ENCODE results near the gene FAM20A. TPM values are rescaled to one million over a fixed set of nuclear protein-coding genes. Genes with fewer than 3 reads are reported as not detected.

Gene FAM20A
- total RNA-seq, 1 donor from 2014 or later: not detected

DNA sequence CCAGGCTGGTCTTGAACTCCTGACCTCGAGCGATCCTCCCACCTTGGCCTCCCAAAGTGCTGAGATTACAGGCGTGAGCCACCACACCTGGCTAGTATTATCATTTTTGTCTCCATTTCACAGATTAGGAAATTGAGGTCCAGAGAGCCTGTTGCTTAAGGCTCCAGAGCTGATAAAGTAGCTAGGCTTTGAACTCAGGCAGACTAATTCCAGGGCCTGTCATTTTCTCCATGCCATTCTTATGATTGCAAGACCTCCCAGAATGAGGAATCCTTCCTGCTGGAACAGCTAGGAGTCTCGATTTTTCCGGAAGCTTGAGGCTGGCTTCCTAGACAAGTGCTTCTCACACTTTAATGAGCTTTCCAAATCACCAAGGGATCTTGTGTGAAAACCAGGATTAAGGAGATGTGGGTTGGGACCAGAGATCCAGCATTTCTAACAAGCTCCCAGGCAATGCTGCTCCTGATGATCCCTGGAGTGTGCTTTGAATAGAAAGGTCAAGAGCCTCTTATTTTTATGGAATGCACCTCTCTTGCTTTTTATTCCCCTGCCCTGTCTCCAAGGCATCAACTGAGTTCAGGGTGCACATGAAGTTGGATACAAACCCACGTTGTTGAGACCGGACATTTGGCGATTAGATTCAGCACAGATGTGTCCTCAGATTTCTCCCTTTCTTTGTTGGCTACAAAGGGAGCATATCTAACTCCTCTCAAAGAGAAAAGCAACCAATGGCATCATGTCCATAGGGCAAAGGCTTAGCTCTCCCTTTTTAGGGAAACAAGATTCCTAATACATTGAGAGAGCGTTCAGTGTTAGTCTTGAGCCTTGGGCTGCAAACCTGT lies 40.3 kb upstream of the FAM20A start:
- intact Hi-C loops (cut with micrococcal nuclease): no loop called here
- no peak for ATAC-seq (ENCODE audit: low read depth)
- Mint-ChIP-seq H3K9me3 (peaks cover 4% of the 10 kb centered on the region), H3K4me1 (no peaks in the 10 kb centered on the region), H3K27me3 (peaks cover 35% of the 10 kb centered on the region), H3K36me3 (ENCODE audit: low read depth) (no peaks in the 10 kb centered on the region), H3K27ac (no peak overlapping the region), H3K4me3 (no peak overlapping the region)
- CTCF ChIA-PET: no interaction called here
- DNase-seq: no peak
- TF ChIP-seq, protein P1, sequence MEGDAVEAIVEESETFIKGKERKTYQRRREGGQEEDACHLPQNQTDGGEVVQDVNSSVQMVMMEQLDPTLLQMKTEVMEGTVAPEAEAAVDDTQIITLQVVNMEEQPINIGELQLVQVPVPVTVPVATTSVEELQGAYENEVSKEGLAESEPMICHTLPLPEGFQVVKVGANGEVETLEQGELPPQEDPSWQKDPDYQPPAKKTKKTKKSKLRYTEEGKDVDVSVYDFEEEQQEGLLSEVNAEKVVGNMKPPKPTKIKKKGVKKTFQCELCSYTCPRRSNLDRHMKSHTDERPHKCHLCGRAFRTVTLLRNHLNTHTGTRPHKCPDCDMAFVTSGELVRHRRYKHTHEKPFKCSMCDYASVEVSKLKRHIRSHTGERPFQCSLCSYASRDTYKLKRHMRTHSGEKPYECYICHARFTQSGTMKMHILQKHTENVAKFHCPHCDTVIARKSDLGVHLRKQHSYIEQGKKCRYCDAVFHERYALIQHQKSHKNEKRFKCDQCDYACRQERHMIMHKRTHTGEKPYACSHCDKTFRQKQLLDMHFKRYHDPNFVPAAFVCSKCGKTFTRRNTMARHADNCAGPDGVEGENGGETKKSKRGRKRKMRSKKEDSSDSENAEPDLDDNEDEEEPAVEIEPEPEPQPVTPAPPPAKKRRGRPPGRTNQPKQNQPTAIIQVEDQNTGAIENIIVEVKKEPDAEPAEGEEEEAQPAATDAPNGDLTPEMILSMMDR (IDR thresholded peaks at IDR 0.05): no peak
- POLR2A ChIA-PET: no interaction called here

DNA sequence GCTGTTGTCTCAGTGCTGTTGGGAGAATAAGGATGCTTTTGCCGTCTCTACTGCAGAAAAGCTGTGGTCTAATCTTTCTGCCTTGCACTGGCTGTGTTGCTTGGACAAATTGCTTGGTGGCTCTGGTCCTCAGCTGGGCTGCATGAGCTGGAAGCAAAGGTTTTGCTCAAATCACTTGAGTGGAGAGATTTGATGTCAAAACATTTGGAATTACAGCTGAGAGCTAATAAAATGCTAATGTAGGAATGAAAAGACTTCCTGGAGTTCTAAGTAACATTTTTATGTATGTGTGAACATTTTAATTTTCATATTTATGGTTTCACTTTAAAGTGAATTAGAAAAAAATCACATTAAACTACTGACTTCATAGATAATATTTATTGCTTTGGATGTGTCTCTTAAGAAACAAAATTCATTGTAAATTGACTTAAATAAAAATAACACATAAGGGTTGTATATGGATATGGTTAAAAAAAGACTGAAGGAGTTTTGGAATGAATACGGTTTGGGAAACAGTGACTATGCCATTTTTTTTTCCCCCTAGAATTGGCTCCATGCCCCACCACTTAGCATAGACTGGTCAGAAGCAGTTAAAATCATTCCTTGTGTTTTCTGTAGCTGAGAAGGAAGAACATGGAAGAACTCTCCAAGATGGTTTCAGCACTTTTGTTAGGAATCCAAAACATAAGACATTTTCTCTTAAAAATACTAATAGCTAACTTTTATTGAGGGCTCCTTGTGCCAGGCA lies 39.2 kb upstream of the FAM20A start:
- TF ChIP-seq, protein P1 (IDR thresholded peaks at IDR 0.05): no peak
- Mint-ChIP-seq H3K36me3 (ENCODE audit: low read depth) (no peaks in the 10 kb centered on the region), H3K27me3 (peaks cover 32% of the 10 kb centered on the region), H3K27ac (no peak overlapping the region), H3K4me1 (no peaks in the 10 kb centered on the region), H3K9me3 (peaks cover 7% of the 10 kb centered on the region), H3K4me3 (no peak overlapping the region)
- ATAC-seq (ENCODE audit: low read depth) (no peak), DNase-seq (no peak)
- ChIA-PET CTCF (no interaction called here), POLR2A (no interaction called here)
- intact Hi-C loops (cut with micrococcal nuclease): no loop called here

DNA sequence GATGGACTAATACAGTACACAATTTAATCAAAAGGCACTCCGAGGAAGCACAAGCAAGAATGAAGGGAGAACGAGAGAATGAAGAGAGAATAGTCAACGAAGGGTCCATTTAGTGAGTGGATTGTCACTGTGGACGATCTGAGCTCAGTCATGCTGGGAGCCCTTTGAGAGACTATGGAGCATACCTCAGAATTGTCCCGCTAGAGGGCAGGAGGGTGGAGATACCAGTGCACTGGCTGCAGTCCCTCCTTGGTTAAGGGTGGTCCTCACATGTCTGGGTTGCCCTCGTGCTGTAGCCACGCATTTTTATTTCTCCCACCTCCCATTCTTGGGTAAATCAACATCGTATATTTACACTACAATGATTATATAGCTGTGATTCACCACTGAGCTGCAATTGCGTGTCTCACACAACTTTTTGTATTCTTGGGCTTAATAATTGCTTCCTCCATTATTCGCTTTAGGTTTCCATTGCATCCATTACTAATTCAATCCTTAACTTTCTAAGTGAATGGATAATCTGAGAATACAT lies 33.2 kb upstream of the FAM20A start:
- TF ChIP-seq, protein P1 (IDR thresholded peaks at IDR 0.05): no peak
- H3K27ac Mint-ChIP-seq: no peak overlapping the region
- peaks cover 10% of the 10 kb centered on the region for H3K9me3 Mint-ChIP-seq
- ChIA-PET CTCF (no interaction called here), POLR2A (no interaction called here)
- DNase-seq (no peak), ATAC-seq (ENCODE audit: low read depth) (no peak)
- H3K36me3 Mint-ChIP-seq (ENCODE audit: low read depth): no peaks in the 10 kb centered on the region
- intact Hi-C loops (cut with micrococcal nuclease): no loop called here
- no peaks in the 10 kb centered on the region for H3K4me1 Mint-ChIP-seq
- H3K27me3 Mint-ChIP-seq: peaks cover 8% of the 10 kb centered on the region
- H3K4me3 Mint-ChIP-seq: no peak overlapping the region

DNA sequence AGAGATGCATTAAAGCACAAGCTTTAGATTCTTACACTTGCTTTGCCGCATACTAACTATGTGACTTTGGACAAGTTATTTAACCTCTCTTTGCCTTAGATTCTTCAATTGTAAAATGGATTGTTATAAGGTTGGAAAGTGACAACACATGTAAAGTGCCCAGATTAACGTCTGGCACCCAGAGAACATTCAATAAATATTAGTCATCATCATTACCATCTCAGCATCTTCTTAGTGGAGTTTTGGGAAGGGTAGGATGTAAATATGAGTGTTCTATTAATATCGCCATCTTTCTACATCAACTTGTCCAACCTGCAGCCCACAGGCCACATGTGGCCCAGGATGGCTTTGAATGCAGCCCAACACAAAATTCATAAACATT lies 27.4 kb upstream of the FAM20A start:
- intact Hi-C loops (cut with micrococcal nuclease): no loop called here
- ATAC-seq (ENCODE audit: low read depth): no peak
- POLR2A ChIA-PET: no interaction called here
- no peak for DNase-seq
- H3K36me3 Mint-ChIP-seq (ENCODE audit: low read depth): no peaks in the 10 kb centered on the region
- TF ChIP-seq, protein P1 (IDR thresholded peaks at IDR 0.05): no peak
- no peaks in the 10 kb centered on the region for H3K9me3 Mint-ChIP-seq
- peaks cover 8% of the 10 kb centered on the region for H3K27me3 Mint-ChIP-seq
- CTCF ChIA-PET: no interaction called here
- no peaks in the 10 kb centered on the region for H3K4me1 Mint-ChIP-seq
- H3K27ac Mint-ChIP-seq: no peak overlapping the region
- H3K4me3 Mint-ChIP-seq: no peak overlapping the region

DNA sequence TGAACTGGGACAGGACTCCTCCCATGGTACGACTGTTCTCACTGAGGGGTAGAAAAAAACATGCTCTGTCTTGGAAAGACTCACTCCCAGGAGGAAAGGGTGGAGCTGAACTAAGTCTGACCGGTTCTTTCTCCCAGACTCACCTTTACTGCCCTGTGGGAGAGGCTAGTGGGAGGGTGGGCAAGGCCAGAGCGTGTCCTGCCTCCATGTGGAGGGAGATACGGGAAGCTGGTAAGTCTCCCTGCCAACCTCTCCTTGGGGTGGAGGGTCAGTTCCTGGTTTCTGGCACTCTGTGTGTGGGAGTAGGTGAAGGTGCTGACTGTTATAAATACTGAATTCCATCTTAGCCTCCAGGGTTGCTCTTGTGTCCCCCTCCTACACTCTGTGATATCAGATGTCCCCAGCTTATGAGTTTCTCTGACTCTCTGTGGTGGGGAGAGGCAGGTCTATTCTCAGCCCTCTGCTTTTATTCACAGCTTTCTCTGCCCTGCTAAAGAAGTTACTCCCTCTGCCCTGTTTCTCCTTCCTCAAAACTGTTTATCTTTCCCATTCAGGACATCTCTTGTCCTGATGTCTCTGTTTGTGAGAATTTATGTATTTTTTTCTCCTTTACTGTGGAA lies 26.9 kb upstream of the FAM20A start:
- peaks cover 8% of the 10 kb centered on the region for H3K27me3 Mint-ChIP-seq
- no peak overlapping the region for H3K4me3 Mint-ChIP-seq
- TF ChIP-seq, protein P1 (IDR thresholded peaks at IDR 0.05): no peak
- H3K4me1 Mint-ChIP-seq: no peaks in the 10 kb centered on the region
- H3K9me3 Mint-ChIP-seq: no peaks in the 10 kb centered on the region
- ATAC-seq (ENCODE audit: low read depth): no peak
- no peak overlapping the region for H3K27ac Mint-ChIP-seq
- intact Hi-C loops (cut with micrococcal nuclease): no loop called here
- DNase-seq: no peak
- POLR2A ChIA-PET: no interaction called here
- CTCF ChIA-PET: no interaction called here
- H3K36me3 Mint-ChIP-seq (ENCODE audit: low read depth): no peaks in the 10 kb centered on the region

Measured in activated B cell treated with CpG ODN at 0.5 μM for 24 hours (primary cell).